ENCODE measurements around the gene BSPRY.

The BSPRY gene

GRCh38 chr9:113391917-113392316, 42.6 kb downstream of the BSPRY start:
- no peak for TF ChIP-seq CTCF (IDR thresholded peaks at IDR 0.05; ENCODE audit: low read depth, low read length)
- H3K36me3 ChIP-seq = peaks cover 10% of the 10 kb centered on the region
- no peak for DNase-seq
- H3K4me3 ChIP-seq (ENCODE audit: low read depth, low read length) = no peak overlapping the region
- no peaks in the 10 kb centered on the region for H3K4me1 ChIP-seq
- H3K27me3 ChIP-seq = no peaks in the 10 kb centered on the region
- H3K9me3 ChIP-seq = no peaks in the 10 kb centered on the region

- TF ChIP-seq CTCF (IDR thresholded peaks at IDR 0.05; ENCODE audit: low read depth, low read length) = no peak
- no peak for DNase-seq
- no peak overlapping the region for H3K4me3 ChIP-seq (ENCODE audit: low read depth, low read length)
- peaks cover 3% of the 10 kb centered on the region for H3K36me3 ChIP-seq
- no peaks in the 10 kb centered on the region for H3K4me1 ChIP-seq
- H3K27me3 ChIP-seq = no peaks in the 10 kb centered on the region
- H3K9me3 ChIP-seq = no peaks in the 10 kb centered on the region
Measured at GRCh38 chr9:113393281-113393680, 43.9 kb downstream of the BSPRY start.

GRCh38 chr9:113395000-113395861, 45.9 kb downstream of the BSPRY start:
- Histone ChIP-seq H3K4me1 (no peaks in the 10 kb centered on the region), H3K9me3 (no peaks in the 10 kb centered on the region), H3K4me3 (ENCODE audit: low read depth, low read length) (no peak overlapping the region), H3K27me3 (no peaks in the 10 kb centered on the region), H3K36me3 (no peaks in the 10 kb centered on the region; the same call in none of the 2 replicates)
- TF ChIP-seq CTCF (IDR thresholded peaks at IDR 0.05; ENCODE audit: low read depth, low read length) = no peak
- no peak for DNase-seq

- H3K9me3 ChIP-seq = no peaks in the 10 kb centered on the region
- H3K27me3 ChIP-seq = no peaks in the 10 kb centered on the region
- H3K4me3 ChIP-seq (ENCODE audit: low read depth, low read length) = no peak overlapping the region
- H3K4me1 ChIP-seq = no peaks in the 10 kb centered on the region
- TF ChIP-seq CTCF (IDR thresholded peaks at IDR 0.05; ENCODE audit: low read depth, low read length) = no peak
- no peak for DNase-seq
- no peaks in the 10 kb centered on the region for H3K36me3 ChIP-seq
Measured at GRCh38 chr9:113397203-113397631, 47.9 kb downstream of the BSPRY start.

GRCh38 chr9:113398796-113399195, 49.5 kb downstream of the BSPRY start:
- no peak for DNase-seq
- no peaks in the 10 kb centered on the region for H3K4me1 ChIP-seq
- TF ChIP-seq CTCF (IDR thresholded peaks at IDR 0.05; ENCODE audit: low read depth, low read length) = no peak
- H3K9me3 ChIP-seq = no peaks in the 10 kb centered on the region
- H3K27me3 ChIP-seq = no peaks in the 10 kb centered on the region
- no peaks in the 10 kb centered on the region for H3K36me3 ChIP-seq
- no peak overlapping the region for H3K4me3 ChIP-seq (ENCODE audit: low read depth, low read length)

GRCh38 chr9:113399646-113400200, 50.4 kb downstream of the BSPRY start:
- Histone ChIP-seq H3K27me3 (no peaks in the 10 kb centered on the region), H3K9me3 (no peaks in the 10 kb centered on the region), H3K4me1 (no peaks in the 10 kb centered on the region), H3K4me3 (ENCODE audit: low read depth, low read length) (no peak overlapping the region), H3K36me3 (no peaks in the 10 kb centered on the region)
- DNase-seq = no peak
- no peak for TF ChIP-seq CTCF (IDR thresholded peaks at IDR 0.05; ENCODE audit: low read depth, low read length)
